HepG2 (cell line): ENCODE data around the gene ZMYND10. TPM values are rescaled to one million over a fixed set of nuclear protein-coding genes. Genes with fewer than 3 reads are reported as not detected.

ENCODE experiments used
- GTF3A ChIP-seq: sonication (generic); formaldehyde crosslinking; conservative IDR thresholded peaks from 2 replicates; pipeline ENCODE4 v1.4.0; 2020; ENCODE audit warnings: mild to moderate bottlenecking, missing genetic modification reagents
- MEF2D ChIP-seq: sonication (generic); formaldehyde crosslinking; IDR thresholded peaks from 2 replicates; pipeline ENCODE4 v1.5.1; 2020; ENCODE audit warnings: mild to moderate bottlenecking, missing genetic modification reagents
- MYC ChIP-seq: sonication (generic); formaldehyde crosslinking; IDR thresholded peaks from 2 replicates; pipeline ENCODE4 v1.9.0; 2021; ENCODE audit warnings: missing genetic modification reagents, borderline replicate concordance
- RFXANK ChIP-seq: IDR thresholded peaks from 2 replicates; pipeline ENCODE4 v1.6.1; 2016
- SOX5 ChIP-seq: IDR thresholded peaks from 2 replicates; pipeline ENCODE4 v1.6.1; 2016; ENCODE audit warnings: borderline replicate concordance
- TBL1XR1 ChIP-seq: fragments of 150-350 bp; IDR thresholded peaks from 2 replicates; pipeline ENCODE4 v1.6.1; 2014; ENCODE audit warnings: borderline replicate concordance, low read length; ENCODE audit not compliant: partially characterized antibody
- TEAD2 ChIP-seq: sonication (generic); formaldehyde crosslinking; IDR thresholded peaks from 2 replicates; pipeline ENCODE4 v1.9.0; 2021; ENCODE audit warnings: missing genetic modification reagents
- U2AF1 ChIP-seq: fragments of 200-400 bp; formaldehyde crosslinking; optimal IDR thresholded peaks from 2 replicates; pipeline ENCODE3; 2017; ENCODE audit warnings: mild to moderate bottlenecking, low read depth, low read length
- ZNF138 ChIP-seq: sonication (generic); formaldehyde crosslinking; IDR thresholded peaks from 2 replicates; pipeline ENCODE4 v1.5.0; 2020; ENCODE audit warnings: mild to moderate bottlenecking, low read depth, missing genetic modification reagents
- ZNF230 ChIP-seq: sonication (generic); formaldehyde crosslinking; IDR thresholded peaks from 2 replicates; pipeline ENCODE4 v1.4.0; 2020; ENCODE audit warnings: mild to moderate bottlenecking, missing genetic modification reagents
- ZNF30 ChIP-seq: sonication (generic); formaldehyde crosslinking; IDR thresholded peaks from 2 replicates; pipeline ENCODE4 v1.5.0; 2020; ENCODE audit warnings: mild to moderate bottlenecking, missing genetic modification reagents
- ZNF550 ChIP-seq: sonication (generic); formaldehyde crosslinking; IDR thresholded peaks from 2 replicates; pipeline ENCODE4 v1.4.0; 2020; ENCODE audit warnings: mild to moderate bottlenecking, missing genetic modification reagents, borderline replicate concordance
- ZNF605 ChIP-seq: sonication (generic); formaldehyde crosslinking; IDR thresholded peaks from 2 replicates; pipeline ENCODE4 v1.8.0; 2022; ENCODE audit warnings: mild to moderate bottlenecking, missing genetic modification reagents
- ZNF761 ChIP-seq: sonication (generic); formaldehyde crosslinking; conservative IDR thresholded peaks from 2 replicates; pipeline ENCODE4 v1.4.0; 2020; ENCODE audit warnings: mild to moderate bottlenecking, missing genetic modification reagents
- ZNF776 ChIP-seq: sonication (generic); formaldehyde crosslinking; IDR thresholded peaks from 2 replicates; pipeline ENCODE4 v1.4.0; 2020; ENCODE audit warnings: mild to moderate bottlenecking, missing genetic modification reagents
- polyA plus RNA-seq, 8 experiments: library from polyadenylated mRNA; depleted of rRNA in 3 of 8; stranded (reverse) in 7 of 8; unstranded in 1 of 8; fragments of >200 nt; fragmentation: Illumina TruSeq in 4 of 8; extraction: Trizol in 4 of 8; gene quantifications; 2 replicates each; pipeline versions ENCODE4 v1.2.1 to v1.2.3, GENCODE V29; 2011 to 2016; ENCODE audit warnings: low read depth in 4 of 8, missing spikeins in 1 of 8, mixed read lengths in 1 of 8; ENCODE audit not compliant: insufficient read depth in 1 of 8
- total RNA-seq, 5 experiments: library from RNA; depleted of rRNA; stranded (reverse); fragments of >200 nt; fragmentation: Illumina TruSeq; extraction: Trizol; gene quantifications; 2 replicates each; pipeline ENCODE4 v1.2.3, GENCODE V29; 2016; ENCODE audit warnings: low read depth in 1 of 5
- TF ChIP-seq, protein P1 (sequence below): sonication (generic); formaldehyde crosslinking; IDR thresholded peaks from 2 replicates; pipeline ENCODE4 v1.4.0; 2020; ENCODE audit warnings: missing genetic modification reagents
- TF ChIP-seq, protein P2 (sequence below): sonication (generic); formaldehyde crosslinking; IDR thresholded peaks from 2 replicates; pipeline ENCODE4 v1.5.1; 2020; ENCODE audit warnings: mild to moderate bottlenecking, missing genetic modification reagents
- TF ChIP-seq, protein P3 (sequence below): sonication (generic); formaldehyde crosslinking; IDR thresholded peaks from 2 replicates; pipeline ENCODE4 v1.4.0; 2020; ENCODE audit warnings: missing genetic modification reagents
- TF ChIP-seq, protein P4 (sequence below): sonication (generic); formaldehyde crosslinking; IDR thresholded peaks from 2 replicates; pipeline ENCODE4 v1.5.0; 2020; ENCODE audit warnings: mild to moderate bottlenecking, missing genetic modification reagents

The ZMYND10 gene
- total and polyA plus RNA-seq, 2 of the 13 experiments (the other 11 are each of a cell fraction or from before 2014, with no cell fraction given), result 0.60 to 0.74 TPM

DNA sequence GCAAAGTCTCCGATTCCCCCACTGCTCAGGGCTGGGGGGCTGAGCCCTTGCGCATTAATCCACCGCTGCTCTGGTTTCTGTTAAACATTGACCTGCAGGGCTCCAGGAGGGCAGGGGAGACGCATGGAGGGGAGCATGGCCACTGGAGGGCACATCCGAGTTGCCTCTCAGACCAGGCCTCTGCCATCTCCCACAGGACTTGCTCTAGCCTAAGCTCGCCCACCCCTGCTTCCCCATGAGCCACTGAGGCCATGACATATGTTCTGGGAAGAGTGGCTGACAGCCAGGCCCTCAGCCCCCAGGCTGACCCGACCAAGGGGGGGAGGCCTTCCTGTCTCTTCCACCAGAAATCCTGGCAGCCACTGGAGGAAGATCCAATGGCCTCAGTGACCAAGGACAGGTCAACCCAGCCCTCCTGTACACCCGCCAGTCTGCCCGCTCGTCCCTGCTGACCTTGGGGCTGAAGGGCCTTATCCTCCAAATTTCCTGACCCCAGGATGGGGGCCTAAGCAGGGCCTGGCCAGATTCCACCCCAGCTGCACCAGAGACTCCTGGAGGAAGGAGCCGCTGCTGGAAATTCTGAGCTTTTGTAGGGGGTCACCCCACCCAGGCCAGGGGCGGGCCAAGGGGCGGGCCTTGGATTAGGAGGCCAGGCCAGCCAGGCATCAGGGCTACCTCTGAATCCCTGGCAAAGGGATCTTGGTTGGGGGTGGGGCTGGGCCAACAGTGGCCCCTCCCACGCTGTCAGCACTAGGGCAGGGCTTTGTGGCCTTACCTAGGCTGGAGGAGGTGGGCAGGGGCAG lies 42.3 kb downstream of the ZMYND10 start, which contains the start of gene HYAL1 (continued):
- TF ChIP-seq ZNF605 (peak; percentile 94; the same call in 1 of the 2 replicates), ZNF550 (CRISPR knock-in tag) (0 out of 2 replicates have a peak, but pooled peaks have one; percentile 51), SOX5 (CRISPR knock-in tag) (0 out of 2 replicates have a peak, but pooled peaks have one; percentile 18), MEF2D (CRISPR knock-in tag) (0 out of 2 replicates have a peak, but pooled peaks have one; percentile 66), TEAD2 (no peak), MYC (peak; percentile 86), TBL1XR1 (no peak), RFXANK (CRISPR knock-in tag) (no peak; the same call in 1 of the 2 replicates), GTF3A (CRISPR knock-in tag) (no peak), U2AF1 (no peak), ZNF761 (peak; percentile 56; the same call in 1 of the 2 replicates), ZNF776 (CRISPR knock-in tag) (peak; percentile 71), ZNF230 (CRISPR knock-in tag) (peak; percentile 72; the same call in 1 of the 2 replicates), ZNF30 (CRISPR knock-in tag) (no peak), ZNF138 (0 out of 2 replicates have a peak, but pooled peaks have one; percentile 47)
- TF ChIP-seq, protein P1, sequence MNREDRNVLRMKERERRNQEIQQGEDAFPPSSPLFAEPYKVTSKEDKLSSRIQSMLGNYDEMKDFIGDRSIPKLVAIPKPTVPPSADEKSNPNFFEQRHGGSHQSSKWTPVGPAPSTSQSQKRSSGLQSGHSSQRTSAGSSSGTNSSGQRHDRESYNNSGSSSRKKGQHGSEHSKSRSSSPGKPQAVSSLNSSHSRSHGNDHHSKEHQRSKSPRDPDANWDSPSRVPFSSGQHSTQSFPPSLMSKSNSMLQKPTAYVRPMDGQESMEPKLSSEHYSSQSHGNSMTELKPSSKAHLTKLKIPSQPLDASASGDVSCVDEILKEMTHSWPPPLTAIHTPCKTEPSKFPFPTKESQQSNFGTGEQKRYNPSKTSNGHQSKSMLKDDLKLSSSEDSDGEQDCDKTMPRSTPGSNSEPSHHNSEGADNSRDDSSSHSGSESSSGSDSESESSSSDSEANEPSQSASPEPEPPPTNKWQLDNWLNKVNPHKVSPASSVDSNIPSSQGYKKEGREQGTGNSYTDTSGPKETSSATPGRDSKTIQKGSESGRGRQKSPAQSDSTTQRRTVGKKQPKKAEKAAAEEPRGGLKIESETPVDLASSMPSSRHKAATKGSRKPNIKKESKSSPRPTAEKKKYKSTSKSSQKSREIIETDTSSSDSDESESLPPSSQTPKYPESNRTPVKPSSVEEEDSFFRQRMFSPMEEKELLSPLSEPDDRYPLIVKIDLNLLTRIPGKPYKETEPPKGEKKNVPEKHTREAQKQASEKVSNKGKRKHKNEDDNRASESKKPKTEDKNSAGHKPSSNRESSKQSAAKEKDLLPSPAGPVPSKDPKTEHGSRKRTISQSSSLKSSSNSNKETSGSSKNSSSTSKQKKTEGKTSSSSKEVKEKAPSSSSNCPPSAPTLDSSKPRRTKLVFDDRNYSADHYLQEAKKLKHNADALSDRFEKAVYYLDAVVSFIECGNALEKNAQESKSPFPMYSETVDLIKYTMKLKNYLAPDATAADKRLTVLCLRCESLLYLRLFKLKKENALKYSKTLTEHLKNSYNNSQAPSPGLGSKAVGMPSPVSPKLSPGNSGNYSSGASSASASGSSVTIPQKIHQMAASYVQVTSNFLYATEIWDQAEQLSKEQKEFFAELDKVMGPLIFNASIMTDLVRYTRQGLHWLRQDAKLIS (CRISPR knock-in tag), result peak; percentile 77; the same call in 1 of the 2 replicates
- TF ChIP-seq, protein P2, sequence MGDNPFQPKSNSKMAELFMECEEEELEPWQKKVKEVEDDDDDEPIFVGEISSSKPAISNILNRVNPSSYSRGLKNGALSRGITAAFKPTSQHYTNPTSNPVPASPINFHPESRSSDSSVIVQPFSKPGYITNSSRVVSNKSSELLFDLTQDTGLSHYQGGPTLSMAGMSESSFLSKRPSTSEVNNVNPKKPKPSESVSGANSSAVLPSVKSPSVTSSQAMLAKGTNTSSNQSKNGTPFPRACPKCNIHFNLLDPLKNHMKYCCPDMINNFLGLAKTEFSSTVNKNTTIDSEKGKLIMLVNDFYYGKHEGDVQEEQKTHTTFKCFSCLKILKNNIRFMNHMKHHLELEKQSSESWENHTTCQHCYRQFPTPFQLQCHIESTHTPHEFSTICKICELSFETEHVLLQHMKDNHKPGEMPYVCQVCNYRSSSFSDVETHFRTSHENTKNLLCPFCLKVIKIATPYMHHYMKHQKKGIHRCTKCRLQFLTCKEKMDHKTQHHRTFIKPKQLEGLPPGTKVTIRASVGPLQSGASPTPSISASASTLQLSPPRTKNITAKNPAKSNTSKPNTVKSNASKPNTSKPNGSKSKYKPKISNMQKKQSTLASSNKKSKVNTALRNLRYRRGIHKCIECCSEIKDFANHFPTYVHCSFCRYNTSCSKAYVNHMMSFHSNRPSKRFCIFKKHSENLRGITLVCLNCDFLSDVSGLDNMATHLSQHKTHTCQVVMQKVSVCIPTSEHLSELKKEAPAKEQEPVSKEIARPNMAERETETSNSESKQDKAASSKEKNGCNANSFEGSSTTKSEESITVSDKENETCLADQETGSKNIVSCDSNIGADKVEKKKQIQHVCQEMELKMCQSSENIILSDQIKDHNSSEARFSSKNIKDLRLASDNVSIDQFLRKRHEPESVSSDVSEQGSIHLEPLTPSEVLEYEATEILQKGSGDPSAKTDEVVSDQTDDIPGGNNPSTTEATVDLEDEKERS (CRISPR knock-in tag), result peak; percentile 66; the same call in 1 of the 2 replicates
- TF ChIP-seq, protein P3, sequence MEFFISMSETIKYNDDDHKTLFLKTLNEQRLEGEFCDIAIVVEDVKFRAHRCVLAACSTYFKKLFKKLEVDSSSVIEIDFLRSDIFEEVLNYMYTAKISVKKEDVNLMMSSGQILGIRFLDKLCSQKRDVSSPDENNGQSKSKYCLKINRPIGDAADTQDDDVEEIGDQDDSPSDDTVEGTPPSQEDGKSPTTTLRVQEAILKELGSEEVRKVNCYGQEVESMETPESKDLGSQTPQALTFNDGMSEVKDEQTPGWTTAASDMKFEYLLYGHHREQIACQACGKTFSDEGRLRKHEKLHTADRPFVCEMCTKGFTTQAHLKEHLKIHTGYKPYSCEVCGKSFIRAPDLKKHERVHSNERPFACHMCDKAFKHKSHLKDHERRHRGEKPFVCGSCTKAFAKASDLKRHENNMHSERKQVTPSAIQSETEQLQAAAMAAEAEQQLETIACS (CRISPR knock-in tag), result no peak
- TF ChIP-seq, protein P4, sequence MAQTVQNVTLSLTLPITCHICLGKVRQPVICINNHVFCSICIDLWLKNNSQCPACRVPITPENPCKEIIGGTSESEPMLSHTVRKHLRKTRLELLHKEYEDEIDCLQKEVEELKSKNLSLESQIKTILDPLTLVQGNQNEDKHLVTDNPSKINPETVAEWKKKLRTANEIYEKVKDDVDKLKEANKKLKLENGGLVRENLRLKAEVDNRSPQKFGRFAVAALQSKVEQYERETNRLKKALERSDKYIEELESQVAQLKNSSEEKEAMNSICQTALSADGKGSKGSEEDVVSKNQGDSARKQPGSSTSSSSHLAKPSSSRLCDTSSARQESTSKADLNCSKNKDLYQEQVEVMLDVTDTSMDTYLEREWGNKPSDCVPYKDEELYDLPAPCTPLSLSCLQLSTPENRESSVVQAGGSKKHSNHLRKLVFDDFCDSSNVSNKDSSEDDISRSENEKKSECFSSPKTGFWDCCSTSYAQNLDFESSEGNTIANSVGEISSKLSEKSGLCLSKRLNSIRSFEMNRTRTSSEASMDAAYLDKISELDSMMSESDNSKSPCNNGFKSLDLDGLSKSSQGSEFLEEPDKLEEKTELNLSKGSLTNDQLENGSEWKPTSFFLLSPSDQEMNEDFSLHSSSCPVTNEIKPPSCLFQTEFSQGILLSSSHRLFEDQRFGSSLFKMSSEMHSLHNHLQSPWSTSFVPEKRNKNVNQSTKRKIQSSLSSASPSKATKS, result 0 out of 2 replicates have a peak, but pooled peaks have one; percentile 67
